ENCODE measurements around the gene ZNF581.

Gene ZNF581

GRCh38 chr19:55683449-55684261, 40.2 kb downstream of the ZNF581 start:
- no peak for DNase-seq

GRCh38 chr19:55684946-55685681, 41.7 kb downstream of the ZNF581 start:
- no peak for DNase-seq

- no peak for DNase-seq
Measured at GRCh38 chr19:55685776-55686175, 42.3 kb downstream of the ZNF581 start.

GRCh38 chr19:55686311-55687050, 43.0 kb downstream of the ZNF581 start:
- DNase-seq, result no peak

GRCh38 chr19:55687281-55688201, 44.1 kb downstream of the ZNF581 start:
- DNase-seq, result no peak

- no peak for DNase-seq
Measured at GRCh38 chr19:55688422-55689218, 45.2 kb downstream of the ZNF581 start.

GRCh38 chr19:55689411-55690108, 46.1 kb downstream of the ZNF581 start:
- DNase-seq, result no peak

- no peak for DNase-seq
Measured at GRCh38 chr19:55690109-55690768, 46.8 kb downstream of the ZNF581 start.

- no peak for DNase-seq
Measured at GRCh38 chr19:55690769-55691545, 47.5 kb downstream of the ZNF581 start.

GRCh38 chr19:55691561-55692481, 48.4 kb downstream of the ZNF581 start:
- no peak for DNase-seq

GRCh38 chr19:55692681-55693081, 49.2 kb downstream of the ZNF581 start:
- DNase-seq, result no peak

GRCh38 chr19:55693336-55693974, 50.0 kb downstream of the ZNF581 start:
- DNase-seq, result no peak

GRCh38 chr19:55694241-55694655, 50.8 kb downstream of the ZNF581 start:
- DNase-seq, result no peak

GRCh38 chr19:55694656-55695491, 51.4 kb downstream of the ZNF581 start:
- no peak for DNase-seq
